ENCODE results near the gene PARD3B.

PARD3B gene

DNA sequence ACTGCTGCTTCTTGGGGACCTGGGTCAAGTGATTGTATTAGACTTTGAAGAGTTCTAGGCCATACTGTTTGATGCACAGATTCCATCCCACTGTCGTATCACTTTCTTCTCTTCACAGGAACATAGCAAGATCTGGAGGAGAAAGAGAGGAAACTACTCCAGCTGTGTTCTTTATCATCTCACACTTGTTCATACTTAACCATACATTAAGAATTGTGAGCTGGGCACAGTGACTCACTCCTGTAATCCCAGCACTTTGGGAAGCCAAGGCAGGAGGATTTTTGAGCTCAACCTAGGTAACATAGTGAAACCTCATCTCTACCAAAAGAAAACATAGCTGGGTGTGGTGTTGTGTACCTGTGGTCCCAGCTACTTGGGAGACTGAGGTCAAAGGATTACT, 111.7 kb downstream of the PARD3B start:
- DNase-seq (ENCODE audit: low spot score): no peak

DNA sequence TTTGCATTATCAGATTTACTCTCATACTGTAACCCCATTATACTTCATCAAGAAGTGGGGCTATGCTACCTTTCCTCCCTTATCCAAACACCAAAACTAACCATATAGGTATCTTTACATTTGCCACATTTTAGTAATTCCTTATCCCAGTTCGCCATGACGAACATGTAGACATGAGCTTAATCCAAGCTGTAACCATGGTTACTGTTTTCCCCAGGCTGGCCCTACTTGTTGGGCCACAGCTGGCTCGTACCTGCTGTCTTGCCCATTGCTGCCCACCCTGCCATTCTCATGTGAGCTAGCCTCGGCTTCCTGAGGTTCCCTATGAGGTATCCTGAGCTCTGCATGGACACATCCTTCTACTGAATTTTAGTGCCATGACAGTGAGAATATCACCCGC, 117.7 kb downstream of the PARD3B start:
- DNase-seq (ENCODE audit: low spot score): no peak

DNA sequence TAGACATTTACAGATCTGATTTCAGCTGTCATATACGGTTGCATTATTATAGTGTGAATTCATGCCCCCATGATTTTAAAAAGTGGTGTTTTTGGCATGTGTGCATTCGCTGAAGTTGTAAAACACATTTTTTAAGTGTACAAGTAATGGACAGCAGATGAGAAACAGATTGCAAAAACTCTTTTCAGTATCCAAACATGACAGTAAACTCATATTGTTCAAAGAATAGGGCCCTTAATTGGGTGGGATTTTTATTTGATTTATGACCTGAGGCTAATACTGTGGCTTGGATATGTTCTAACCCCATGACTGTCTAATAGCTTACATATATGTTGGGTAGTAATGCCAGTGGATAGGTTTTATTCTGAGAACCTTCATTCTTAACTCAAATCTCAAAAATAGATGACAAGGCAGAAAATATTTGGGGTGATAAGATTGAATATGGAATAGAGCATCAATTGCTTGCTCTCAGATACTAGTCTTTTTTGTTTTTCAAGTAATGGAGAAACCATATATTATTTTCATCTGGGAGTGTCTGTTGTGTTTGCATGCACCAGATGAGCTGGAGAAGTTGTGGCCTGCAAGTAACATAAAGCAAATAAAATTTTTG, 118.6 kb downstream of the PARD3B start:
- DNase-seq (ENCODE audit: low spot score): no peak

DNA sequence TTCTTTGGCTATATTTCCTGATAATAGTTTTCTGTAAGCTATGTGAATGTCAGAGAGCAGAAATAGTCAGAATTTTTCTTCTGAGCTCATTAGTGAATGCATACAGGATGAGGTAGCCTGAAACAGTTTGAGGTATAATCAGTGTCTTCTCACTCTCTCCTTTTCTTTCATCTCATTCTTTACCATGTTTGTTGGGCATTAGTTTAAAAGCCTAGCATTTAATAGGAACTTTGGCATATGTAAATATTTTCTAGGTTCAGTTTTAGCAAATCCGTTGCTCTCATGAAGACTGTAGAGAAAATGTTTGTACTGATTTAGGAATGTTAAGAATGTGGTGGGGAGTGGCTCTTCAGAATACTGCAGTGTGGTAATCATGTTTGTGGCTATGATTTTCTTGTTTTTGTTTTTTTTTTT, 119.4 kb downstream of the PARD3B start:
- DNase-seq (ENCODE audit: low spot score): no peak

DNA sequence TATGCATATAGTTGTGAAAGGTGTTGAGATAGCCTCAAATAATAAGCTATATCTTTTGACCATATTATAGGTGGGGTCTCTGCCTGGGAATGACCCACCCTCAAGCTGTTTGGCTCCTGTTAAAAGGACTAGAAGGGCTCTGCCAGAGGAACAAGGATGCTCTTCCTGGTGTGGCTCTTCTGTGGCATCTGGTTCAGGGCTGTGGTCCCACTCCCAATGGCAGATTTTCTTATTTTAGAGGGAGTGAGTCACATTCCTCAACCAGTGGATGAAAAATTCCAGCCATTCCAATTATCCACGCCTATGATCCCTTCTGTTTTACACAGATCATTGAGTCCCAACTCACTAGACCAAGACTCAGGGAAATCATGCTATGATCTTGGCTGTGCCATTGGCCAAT, 119.9 kb downstream of the PARD3B start:
- peak; percentile 19 for DNase-seq (ENCODE audit: low spot score)

DNA sequence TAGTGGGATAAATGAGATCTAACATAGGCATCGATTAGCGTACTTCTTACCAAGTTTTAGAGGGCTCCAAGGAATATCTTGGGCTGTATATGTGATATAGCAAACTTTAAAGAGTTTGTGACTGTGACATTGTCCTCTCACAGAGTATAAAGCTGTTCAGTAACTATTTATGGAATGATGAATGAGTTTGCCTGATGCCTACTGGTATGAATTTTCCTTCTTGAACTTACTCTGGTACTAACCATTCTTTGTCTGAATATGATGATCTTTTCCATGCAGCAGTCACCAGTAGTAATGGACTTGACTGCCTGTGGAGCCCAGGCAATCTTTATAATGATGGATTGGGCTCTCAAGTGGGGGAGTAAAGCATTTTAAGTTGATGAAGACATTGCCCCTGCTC, 120.5 kb downstream of the PARD3B start:
- DNase-seq (ENCODE audit: low spot score): no peak

DNA sequence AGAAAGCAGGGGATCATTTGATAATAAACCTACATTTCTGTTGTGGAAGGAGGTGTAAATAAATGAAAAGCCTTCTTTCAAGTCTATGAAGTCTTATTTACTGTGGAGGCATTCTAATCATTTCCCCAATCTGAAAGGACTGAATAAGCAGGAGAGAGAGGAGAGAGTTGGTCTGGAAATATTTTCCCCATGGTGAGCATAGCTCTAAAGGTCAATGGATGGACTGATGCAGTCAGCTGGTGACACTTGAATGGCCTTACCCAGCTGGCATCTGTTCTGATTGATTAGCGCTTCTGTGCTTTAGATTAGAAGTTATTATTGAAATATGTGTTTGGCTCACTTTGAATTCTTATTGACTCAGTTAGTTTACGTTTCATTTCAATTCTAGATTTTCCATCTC, 122.7 kb downstream of the PARD3B start:
- no peak for DNase-seq (ENCODE audit: low spot score)

DNA sequence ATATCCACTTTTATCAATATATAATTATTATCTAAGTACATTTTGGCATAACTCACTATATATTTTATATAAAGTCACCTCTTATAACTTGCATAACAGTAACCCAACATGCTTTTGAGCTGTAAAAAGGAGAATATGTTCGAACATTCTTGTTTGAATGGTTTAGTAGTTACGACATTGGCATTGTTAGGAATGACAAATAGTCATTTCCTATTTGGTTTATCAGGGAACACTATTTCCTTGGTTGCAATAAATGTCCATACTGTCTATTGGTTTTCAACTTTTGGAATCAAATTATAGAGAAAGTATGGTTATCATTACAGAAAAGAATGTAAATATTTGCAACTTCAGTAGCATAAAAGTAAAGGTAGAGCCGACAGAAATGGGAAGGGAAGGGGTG, 124.1 kb downstream of the PARD3B start:
- DNase-seq (ENCODE audit: low spot score): no peak

DNA sequence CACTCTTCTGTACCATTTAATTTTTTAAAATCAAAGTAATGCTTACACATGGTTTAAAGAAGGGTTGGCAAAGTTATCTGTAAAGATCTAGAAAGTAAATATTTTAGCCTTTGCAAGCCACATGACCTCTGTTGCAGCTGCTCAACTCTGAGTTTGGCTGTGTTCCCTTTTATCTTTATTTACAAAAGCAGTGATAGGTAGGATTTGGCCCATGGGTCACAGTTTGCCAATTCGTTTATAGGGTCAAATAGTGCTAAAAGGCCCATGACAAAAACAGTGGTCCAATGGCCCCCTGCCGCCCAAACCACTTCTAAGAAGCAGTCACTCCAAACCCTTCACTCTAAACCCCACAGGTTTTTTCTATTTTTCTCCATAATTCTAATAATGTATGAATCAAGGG, 124.8 kb downstream of the PARD3B start:
- no peak for DNase-seq (ENCODE audit: low spot score)

DNA sequence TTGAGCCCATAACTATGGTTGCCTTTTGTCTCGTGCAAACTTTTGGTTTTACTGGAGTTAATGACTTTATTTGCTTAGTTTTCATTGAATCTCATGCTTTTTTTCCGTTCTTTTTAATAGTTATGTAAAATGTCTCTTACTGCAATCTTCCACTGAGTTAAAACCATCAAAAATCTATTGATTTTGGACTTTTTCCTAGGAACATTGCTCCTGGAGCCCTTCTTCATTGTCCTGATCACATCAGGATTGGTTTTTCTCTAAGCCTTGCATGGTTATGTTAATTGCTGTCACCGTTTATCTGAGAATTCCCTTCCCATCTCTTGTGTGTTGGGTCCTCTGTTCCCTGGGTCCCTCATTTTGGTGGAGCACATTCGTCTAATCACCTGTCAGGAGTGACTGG, 125.5 kb downstream of the PARD3B start:
- DNase-seq (ENCODE audit: low spot score): no peak

DNA sequence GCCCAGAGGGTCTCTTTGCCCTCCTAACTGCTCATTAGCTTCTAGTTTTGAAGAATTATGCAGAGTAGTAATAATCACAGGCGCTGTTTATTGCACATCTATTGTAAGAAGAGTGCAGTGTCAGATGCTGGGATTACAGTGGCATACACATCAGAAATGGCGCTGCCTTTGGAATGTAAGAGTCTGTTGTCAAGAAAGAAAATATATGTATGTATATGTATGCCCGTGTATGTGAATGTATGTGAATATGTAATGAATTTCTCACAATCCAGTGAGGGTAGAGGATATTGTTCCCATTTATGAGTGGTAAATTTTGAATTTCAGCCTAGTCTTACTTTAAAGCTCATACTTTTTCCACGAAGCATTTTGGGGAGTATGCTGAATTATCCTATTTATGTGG, 127.5 kb downstream of the PARD3B start:
- DNase-seq (ENCODE audit: low spot score): no peak

DNA sequence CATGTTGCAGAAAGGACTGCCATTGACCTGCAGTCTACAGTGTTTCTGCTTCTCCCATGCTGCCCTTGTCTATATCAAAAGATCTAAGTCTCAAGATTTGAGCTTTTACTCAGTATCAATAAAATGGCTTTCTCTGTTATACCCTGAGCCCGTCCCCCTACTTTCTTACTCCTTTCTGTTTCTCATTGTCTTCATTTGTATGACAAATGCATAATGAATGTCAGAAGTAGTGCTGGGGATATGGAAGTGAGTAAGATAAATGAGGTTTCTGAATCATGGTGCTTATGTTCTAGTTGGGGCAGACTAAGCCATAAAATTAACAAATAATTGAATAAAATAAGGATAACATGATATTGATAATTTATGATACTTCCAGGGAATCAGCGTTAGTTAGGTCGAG, 128.6 kb downstream of the PARD3B start:
- DNase-seq (ENCODE audit: low spot score): no peak

DNA sequence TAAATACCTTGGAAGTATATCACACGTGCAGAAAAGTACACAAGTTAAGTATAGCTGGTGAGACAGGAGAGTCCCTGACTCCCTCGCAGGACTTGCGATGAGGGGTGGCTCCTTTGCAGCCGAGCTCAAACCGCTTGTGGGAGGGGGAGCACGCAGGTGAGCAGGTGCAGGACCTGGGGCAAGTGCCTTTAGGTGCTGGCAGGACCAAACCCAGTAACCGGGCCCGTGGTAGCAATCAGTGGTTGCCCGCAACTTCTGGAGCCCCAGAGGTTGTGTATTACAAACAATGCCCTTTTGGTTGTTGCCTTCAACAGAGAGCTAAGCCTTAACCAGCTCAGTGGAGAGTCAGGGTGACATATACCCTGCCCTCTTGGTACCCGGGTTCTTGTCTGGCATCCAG, 132.8 kb downstream of the PARD3B start:
- no peak for DNase-seq (ENCODE audit: low spot score)

DNA sequence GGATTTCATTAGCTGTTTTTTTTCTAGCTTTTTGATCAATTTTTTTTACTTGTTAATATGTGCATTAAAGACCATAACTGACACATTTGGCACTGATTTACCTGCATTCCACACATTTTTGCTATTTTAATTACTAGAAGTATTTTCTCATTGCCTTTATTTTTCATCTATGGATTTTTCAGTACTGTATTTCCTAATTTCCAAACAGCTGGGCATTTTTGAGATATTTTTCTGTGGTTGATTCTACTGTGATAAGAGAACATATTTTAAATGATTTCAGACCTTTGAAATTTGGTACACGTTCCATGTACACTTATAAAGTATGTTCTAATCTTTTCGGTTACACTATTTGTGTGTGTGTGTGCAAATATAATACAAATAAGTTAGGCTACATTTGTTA, 135.3 kb downstream of the PARD3B start:
- no peak for DNase-seq (ENCODE audit: low spot score)

DNA sequence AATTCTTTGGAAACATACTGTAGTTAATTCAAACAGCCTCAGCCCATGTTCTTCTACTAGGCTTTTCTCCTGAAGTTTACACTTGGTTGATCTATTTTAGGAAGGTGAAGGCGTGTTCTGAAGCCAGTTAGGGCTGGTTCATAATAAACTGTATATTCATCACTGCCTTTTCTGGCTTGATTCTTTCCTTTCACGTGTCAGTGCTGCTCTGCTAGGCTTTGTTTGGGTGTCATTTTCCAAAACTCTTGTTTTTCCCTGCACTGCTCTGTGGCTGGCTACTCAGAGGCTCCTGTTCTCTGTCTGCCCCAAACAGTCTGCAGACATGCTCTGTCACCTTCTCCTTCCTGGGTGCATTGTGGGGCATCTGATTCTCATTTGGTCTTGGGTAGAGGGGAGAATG, 136.1 kb downstream of the PARD3B start:
- DNase-seq (ENCODE audit: low spot score): no peak

DNA sequence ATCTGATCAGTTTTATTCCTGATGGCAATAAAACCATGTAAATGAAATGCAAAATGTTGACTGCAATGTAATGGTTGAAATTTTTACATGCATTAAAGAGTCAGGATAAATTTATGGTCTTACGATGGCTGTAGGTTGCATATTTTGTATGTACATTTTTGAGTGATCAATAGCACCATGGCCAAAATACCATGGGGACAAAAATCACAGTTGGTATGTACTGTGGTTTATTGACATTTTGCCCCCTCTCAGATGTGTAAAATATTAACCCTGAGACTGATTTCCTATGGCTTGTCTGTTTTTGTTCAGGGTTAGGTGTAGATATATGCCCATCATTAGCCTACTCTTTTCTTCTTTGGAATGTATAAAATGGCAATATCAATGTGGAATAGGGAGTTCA, 138.1 kb downstream of the PARD3B start:
- DNase-seq (ENCODE audit: low spot score): no peak

DNA sequence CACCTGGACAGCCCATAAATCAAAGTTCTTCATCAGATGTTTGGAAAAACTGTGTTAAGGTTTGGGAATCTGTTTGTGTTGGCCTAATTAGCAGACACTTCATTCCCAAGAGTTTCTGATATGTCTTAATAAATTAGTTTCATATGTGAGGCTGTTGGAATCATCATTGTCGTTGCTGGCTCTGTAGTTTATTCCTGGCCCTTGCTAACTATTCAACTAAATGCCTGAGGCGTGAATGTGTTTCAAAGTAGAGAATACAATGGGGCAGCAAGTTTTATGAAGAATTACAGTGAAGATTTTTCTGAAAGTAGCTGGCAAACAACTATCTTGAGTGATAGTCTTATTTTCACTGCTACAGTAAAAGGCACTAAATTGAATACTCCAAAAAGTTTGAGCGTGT, 141.1 kb downstream of the PARD3B start:
- no peak for DNase-seq (ENCODE audit: low spot score)

DNA sequence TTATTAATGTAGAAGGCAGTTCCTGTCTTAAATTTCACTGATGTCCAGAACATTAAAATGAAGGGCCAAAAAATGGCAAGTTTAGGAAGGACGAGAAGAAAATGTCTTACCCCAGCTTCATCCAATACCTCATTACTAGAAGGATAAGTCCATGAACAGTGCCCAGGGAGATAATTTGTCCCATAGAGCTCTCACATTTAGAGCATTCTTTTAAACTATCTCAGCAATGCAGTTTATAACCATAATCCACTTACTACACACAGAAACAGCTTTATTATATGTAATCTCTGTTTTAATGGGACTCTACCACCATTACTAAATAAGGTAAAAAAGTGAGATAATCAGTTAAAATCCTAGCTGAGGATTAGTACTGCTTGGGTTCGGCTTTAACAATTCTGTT, 142.5 kb downstream of the PARD3B start:
- no peak for DNase-seq (ENCODE audit: low spot score)

DNA sequence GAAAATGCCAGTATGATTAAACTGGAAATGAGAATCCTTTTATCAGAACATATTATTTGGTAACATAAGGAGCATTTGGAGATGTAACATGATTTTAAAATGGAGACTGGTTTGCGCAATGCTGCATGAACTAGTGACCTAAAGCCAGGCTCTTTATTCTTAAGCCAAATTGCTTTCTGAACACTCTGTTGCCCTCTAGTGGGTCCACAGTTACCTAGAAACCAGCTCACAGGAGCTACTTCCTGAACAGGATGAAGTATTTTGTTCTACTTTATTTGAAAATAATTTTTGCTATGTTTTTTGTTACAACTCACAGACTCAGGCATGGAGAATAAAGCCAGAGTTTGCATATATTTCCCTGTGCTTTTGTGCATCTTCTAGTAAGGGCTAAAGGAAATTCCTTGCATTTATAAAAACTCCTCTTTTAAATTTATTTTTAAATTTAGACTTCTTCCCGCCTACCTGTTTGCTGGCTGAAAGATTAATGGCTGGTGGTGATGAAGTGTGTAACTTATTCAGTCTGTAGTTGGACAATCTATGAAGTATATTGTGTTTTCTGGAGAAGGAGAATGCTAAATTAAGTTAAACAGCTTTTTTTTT, 146.7 kb downstream of the PARD3B start:
- peak; percentile 55 for DNase-seq (ENCODE audit: low spot score)

DNA sequence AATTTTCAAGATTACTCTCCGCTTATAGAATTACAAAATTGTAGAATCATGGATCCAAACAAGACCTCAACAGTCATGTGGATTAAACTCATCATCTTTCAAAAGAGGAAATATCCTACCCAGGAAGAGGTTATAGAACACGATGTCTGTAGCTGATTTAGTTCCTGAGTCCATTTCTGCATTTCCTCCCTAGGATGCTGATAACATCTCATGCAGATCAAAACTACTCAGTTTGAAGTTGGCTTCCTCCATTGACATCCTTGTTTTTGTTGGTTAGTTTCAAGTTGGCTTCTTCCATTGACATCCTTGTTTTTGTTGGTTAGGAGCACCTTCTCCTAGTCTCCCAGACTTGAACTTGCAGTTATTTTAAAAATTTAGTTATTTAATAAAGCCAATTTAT, 147.5 kb downstream of the PARD3B start:
- no peak for DNase-seq (ENCODE audit: low spot score)

DNA sequence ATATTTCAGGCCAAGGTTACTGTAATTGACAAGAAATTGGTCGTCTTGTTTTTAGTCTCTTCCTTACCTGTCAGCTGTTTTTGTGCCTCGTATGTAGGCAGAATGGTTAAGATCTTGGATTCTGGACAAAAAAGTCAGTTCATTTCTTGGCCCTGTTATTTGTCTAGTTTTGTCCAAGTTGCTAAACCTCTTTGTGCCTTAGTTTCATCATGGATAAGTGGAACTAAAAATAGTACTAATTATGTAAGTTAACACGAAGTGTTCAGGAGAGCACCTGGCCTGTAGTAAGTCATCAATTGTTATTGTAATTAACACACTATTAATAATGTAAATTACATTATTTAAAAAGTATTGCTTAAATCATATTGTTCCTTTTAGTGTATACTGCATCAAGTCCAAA, 148.0 kb downstream of the PARD3B start:
- DNase-seq (ENCODE audit: low spot score): no peak

DNA sequence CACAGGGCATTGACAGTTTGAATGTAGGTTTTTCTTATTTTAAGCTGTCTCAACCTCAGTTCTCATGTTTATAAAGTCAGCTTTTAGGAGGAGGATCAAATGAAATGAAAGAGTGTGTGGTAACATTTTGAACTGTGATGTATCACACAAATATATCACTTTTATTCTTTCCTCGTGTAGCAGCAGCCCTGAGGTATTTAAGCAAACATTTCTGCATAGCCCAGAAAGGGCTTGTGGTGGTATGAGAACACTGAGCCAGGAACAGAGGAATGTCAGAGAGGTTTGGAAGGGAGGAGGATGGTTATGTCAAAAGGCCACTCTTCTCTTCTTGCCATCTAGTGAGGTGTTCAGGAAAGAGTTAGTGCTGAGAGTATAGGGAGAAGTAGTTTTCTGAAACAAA, 150.2 kb downstream of the PARD3B start:
- DNase-seq (ENCODE audit: low spot score): peak; percentile 8

DNA sequence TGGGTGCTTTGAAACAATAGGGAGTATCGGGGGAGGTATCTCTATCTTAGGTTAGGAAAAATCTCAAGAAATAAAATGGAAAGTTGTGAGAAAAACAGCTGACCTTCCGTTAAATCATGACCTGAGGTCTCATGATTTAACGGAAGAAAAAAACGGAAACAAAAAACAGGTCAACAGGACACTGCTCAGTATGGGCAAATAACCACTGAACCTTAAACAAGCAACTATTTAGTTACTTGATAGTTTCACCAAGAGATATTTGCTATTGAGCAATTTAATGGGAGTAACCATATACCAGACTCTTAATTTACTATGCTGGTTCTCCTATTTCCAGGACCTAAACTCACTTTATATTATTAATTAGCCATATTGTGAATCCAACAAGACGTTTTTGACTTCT, 150.8 kb downstream of the PARD3B start:
- no peak for DNase-seq (ENCODE audit: low spot score)

DNA sequence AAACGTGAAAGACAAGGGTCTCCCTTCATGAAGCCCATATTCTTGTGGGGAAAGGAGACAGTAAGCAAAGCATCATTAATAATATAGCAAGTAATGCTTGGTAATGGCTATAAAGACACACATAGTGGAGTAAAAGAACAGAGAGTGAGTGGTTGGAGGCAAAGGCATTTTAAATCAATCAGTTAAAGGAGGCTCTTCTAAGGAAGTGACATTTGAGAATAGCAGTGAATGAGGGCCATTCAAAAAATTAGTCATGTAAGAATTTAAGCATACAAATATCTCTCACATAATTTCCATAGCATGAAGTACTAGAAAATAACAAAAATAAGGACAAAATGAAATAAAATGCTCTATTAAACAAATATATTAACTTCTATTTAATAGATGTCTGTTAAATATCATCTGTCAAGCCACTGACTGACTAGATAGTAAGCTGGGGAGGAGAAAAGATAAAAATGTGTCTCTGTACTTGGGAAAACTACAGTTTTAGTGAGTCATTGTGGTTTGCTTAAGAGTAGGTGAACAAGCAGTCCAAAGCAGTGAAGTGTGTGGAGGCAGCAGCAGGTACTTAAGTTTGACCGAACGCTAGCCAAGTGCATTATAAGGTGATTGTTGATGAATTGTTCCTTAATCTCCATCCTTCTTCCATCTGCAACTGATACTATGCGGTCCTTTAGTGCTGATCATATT, 160.1 kb downstream of the PARD3B start:
- peak; percentile 11 for DNase-seq (ENCODE audit: low spot score)
